ENCODE data around the gene IFI27.
A peak's percentile ranks its signal among the peaks of the same experiment; 100 is the strongest.

Gene IFI27

GRCh38 chr14:94158239-94158883, 47.8 kb downstream of the IFI27 start:
- DNase-seq: no peak

GRCh38 chr14:94161058-94161457, 50.5 kb downstream of the IFI27 start:
- DNase-seq: no peak

- peak; percentile 5 for DNase-seq
These were observed 51.4 kb downstream of the IFI27 start for GRCh38 chr14:94161981-94162380.

GRCh38 chr14:94162466-94162865, 51.9 kb downstream of the IFI27 start:
- no peak for DNase-seq

- no peak for DNase-seq
These were observed 53.3 kb downstream of the IFI27 start for GRCh38 chr14:94163796-94164195.

GRCh38 chr14:94164685-94165431, 54.3 kb downstream of the IFI27 start:
- no peak for DNase-seq

GRCh38 chr14:94165744-94166143, 55.2 kb downstream of the IFI27 start:
- DNase-seq: no peak
